ENCODE measurements around the gene PSRC1.
"Not testable (repeated sequence)": the region's sequence is repeated elsewhere in the genome, so short reads cannot be mapped to it uniquely, and the experiment has no call there.

The PSRC1 gene

DNA sequence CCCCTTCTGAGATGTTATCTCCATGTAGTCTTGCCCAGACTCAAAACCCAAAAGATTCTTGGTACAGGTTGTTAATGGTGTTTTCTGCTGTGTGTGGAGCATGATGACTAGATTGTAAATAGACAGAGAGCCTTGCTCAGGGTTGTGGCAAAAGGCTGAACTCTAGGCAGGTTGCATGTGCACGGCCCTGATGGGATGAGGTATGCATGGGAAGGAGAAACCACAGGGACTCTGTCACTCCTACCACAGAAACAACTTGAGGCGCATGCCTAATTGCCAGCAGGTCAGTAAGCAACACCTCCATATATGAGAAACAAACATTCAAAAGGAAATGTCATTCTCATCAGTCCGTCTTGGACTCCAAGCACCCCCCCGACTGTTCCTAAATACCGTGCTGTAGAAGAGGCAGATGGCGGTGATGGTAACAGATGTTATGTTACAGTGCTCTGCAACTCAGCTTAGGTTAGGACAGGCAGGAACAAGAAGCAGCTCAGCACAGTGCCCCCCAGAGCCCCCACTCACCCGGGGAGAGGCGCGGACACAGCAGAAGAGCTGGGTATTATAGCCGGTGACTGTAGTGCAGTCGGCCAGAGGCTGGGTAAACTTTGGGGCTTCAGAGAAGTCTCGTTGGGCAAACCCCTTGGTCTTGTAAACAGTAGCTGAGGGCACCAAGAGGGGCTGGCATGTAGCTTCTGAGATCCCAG lies 12.9 kb upstream of the PSRC1 start:
- no peak for DNase-seq

DNA sequence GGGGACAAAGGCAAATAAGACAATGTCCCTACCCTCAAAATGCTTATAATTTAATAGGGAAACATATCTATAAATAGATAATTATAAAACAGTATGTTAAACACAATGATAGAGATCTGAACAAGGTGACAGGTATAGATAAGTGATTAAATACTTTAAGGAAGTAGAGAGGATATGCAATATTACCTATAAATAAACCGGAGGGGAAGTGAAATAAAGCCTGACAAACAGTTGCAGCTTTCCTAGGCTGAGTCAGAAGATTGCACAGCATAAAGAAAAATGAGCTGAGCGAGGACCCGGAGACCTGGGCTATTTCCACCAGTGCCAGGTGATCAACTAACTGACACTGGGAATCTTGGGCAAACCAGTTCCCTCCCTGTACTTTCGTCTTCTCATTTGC lies 11.5 kb upstream of the PSRC1 start:
- no peak for DNase-seq

DNA sequence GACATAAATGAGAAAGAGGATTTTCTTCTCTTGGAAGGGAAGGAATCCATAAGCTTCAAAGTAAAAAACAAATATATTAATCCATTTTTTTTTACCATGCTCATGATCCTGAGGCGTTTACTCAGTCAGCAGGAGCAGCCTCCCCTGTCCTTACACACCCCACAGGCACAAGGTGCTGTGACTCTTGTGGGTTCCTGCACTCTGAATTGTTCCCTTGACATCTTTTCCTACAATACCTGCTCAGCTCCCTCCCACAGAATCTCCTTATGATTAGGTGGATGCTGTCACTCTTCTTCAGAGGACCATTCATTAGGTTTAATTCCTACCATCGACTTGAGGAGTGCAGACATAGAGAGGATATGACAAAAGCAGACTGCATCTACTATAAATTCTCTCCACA lies 10.1 kb upstream of the PSRC1 start:
- DNase-seq: no peak

DNA sequence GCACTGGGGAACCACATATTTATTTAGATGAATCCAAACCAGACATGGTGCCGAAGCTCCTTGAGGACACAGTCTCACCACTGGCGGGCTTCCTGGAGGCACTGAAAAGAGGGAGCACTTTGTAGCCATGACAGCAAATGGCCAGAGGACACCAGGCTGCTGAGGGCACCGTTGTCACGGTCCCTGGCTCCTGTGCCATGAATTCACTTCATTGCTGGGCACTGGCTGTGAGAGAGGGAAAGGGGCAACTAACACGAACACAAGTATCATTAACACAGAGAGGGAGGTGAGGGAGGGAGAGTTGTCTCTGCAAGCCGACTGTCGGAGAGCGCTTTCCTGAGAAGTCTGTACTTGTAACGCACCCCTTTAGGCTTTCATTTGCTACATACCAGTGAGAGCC lies 9.4 kb upstream of the PSRC1 start:
- no peak for DNase-seq

DNA sequence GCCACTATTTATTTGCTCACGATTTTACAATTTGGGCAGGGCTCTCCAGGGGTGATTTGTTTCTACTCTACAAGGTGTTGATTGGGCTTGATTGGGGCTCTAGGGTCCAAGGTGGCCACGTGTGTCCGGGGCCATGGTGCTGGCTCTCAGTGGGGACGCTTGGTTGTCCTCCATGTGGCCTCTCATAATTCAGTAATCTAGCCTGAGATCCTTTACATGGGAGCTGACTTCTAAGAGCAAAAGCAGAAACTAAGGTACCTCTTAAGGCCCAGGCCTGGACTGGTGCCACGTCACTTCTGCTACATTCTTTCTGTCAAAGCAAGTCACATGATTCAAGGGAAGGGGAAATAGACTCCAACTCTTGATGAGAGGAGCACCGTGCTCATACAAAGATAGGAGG lies 8.1 kb upstream of the PSRC1 start:
- DNase-seq: no peak

DNA sequence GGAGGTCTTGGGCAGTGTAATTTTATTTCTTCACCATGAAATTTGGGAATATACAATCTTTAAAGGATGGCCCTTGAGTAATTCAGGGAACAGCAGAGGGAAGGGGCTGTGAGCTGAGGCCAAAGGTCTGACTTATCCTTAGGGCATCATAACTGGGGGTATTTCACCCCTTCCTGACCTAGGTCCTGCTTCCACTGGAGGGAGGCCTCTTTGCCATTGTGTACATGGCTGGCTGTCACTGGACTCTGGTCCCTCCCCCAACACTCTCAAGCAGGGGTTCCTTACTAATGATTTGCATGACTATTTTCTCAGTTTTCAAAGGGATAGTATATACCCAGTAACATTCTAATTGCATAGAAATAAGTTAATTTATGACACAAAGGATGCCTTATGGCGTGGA lies 7.2 kb upstream of the PSRC1 start:
- DNase-seq: no peak

DNA sequence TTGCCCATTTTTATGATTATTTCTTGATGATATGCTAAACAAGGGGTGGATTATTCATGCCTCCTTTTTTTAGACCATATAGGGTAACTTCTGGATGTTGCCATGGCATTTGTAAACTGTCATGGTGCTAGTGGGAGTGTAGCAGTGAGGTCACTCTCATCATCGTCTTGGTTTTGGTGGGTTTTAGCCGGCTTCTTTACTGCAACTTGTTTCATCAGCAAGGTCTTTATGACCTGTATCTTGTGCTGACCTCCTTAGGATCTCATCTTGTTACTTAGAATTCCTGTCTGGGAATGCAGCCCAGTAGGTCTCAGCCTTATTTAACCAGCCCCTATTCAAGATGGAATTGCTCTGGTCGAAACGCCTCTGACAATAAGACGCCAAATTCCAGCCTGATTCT lies 3.8 kb upstream of the PSRC1 start:
- not testable (repeated sequence) for DNase-seq

DNA sequence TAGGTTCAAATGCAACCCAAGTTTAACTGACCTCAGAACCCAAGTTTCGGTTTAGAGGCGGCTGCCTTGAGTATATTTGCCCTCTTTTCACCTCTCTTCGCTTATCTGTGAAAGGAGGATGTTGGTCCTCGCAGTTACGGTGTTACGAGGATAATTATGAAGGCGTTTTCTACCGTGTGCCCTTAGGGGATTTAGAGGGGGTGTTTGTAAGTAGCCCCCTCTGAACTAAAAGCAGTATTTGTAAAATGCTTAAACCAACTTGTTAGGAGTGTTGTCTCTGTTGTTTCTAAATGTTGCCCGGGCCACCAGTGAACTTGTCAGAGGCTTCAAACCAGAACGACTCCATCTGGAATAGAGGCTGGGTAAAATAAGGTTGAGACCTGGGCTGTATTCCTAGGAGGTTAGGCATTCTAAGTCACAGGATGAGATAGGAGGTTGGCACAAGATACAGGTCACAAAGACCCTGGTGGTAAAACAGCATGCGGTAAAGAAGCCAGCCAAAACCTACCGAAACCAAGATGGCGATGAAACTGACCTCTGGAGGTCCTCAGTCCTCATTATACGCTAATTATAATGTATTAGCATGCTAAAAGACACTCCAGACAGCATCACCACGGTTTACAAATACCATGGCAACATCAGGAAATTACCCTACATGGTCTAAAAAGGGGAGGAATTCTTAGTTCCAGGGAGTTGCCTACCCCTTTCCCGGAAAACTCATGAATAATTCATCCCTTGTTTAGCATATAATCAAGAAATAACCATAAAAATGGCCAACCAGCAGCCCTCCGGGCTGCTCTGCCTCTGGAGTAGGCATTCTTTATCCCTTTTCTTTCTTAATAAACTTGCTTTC lies 1.0 kb upstream of the PSRC1 start:
- DNase-seq: no peak

DNA sequence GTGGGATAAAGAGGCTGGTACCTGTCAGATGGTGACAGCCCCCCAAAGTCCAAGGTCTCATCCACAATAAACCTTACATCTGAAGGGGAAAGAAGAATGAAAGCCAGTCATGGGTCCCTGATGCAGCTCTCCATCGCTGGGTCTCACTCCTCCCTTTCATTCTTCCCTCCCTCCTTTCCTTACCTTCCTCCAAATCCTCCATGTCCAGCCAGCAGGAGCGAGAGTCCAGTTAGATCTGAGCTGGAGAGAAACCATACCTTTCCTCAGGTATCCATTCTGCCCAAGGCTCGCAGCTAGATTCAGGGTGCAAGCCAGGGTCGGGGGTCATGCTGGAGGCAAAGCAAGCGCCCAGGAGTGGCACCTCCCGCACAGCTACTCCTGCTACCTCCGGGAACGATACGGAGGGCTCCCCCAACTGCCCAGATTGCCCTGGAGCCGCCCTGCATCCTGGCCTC lies 421 bp downstream of the PSRC1 start:
- no peak for DNase-seq

DNA sequence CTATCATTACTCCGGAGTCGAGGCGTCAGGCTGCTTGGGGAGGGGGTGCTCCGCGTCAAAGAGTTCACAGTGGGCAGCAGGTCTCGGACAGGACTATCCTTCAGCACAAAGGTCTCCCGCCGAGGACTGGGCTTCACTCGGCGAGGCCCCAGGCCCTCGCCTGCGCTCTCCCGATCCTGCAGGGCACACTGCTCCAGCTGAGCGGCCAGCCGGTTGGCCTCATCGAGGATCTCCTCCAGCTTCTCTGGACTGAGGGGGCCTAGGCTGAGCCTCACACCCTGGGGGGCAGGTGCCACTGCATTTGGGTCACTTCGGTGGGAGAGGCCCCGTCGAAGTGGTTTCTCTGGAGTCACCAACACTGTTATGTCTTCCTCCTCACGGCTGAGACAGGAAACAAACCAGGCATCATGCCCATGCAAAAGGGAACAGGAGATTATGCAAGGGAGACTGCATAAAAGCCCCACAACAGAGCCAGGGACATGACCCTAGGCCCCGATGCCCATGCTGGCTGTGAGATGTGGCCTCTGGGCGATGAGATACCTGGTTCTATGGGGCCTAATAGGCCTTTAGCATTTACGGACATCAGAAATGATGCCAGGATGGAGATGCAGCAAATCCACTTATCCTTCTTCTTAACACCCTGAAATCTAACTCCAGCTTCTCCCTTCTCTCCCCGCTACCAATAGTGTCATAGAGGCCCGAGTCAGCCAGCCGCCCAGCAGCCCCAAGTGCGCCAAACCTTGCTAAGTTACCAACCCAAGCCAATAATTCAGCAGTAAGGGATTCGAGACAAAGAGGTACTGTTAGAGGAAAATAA lies 1.1 kb downstream of the PSRC1 start:
- DNase-seq: no peak

DNA sequence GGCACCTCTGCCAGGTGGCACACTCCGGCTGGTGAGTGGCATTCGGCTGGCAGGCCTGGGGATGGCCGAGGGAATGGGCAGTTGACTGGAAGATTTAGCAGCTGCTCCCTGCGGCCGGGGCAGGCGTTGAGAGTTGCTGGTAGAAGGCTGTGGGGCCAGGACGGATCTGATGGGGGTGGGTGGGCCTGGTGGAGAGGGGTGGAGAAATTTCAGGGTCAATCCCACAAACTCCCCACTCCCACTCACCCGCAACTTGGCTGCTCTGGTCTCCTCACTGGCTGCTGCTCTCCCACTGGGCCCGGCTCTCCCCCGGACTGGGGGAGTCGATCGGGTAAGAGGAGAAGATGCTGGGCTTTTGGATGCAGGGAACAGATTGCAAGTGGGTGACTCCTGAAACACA lies 2.1 kb downstream of the PSRC1 start:
- no peak for DNase-seq

DNA sequence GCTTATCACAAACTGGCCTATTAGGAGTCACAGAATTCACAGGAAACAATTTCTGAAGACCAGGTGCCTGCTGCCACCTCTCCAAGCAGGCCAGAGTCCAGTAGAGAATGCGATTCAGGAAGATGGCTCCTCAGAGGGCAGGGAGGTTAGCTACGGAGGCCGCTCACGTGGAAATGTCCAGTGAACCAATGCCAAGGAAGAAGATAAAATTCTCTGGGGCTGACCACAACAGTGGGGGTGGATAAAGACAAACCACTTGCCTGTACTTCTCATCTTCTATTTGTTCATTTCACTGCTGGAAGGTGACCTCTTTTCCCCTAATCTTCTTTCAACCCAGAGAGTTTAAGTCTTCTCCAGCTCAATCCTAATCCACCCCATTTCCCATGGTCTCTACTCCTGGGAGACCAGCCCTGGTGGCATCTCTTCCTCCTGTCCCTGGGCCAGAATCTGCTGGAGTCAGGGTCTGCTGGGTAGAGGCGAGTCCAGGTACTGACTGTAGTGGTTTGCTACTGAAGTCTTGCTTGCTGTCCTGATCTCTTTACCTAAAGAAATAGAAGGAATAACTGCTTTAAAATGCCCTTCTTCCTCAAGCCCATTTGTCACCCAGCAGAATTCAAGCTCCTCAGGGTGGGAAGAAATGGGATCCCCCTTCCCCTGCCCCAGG lies 3.2 kb downstream of the PSRC1 start:
- DNase-seq: no peak

DNA sequence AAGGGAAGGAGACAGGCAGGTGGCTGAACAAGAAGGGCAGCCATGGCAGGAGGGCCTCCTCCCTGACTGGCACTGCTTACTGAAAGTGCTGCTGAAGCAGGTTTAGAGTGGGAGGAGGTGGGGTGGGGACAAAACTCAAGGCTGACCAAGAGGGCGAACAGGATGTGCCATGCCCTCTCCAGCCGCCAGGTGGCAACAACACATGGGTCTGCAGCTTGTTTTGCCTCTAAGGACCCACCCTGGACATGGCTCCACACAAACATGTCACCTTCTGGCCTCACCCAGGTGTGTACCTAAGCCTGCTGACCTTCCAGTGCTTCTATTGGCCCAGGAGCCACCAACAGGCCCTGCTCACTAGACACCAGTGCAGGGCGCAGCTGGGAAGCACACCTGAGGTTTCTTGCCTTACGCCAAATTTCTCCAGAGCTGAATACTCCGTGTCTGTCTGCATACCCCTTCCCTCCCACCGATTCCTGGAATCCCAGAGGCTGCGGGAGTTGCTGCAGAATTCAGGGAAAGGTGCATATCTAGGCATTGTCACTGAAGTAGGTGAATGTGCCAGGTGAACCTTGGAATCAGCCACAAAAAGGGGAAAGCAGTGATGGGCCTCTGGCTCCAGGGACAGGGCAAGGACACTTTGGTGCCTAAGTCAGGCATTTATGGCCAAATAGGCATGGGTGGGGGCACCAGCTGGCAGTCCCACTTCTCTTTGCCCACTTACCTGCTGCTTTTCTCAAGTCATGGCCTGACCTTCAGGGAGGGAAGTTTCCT lies 5.3 kb downstream of the PSRC1 start:
- DNase-seq: peak; percentile 57

DNA sequence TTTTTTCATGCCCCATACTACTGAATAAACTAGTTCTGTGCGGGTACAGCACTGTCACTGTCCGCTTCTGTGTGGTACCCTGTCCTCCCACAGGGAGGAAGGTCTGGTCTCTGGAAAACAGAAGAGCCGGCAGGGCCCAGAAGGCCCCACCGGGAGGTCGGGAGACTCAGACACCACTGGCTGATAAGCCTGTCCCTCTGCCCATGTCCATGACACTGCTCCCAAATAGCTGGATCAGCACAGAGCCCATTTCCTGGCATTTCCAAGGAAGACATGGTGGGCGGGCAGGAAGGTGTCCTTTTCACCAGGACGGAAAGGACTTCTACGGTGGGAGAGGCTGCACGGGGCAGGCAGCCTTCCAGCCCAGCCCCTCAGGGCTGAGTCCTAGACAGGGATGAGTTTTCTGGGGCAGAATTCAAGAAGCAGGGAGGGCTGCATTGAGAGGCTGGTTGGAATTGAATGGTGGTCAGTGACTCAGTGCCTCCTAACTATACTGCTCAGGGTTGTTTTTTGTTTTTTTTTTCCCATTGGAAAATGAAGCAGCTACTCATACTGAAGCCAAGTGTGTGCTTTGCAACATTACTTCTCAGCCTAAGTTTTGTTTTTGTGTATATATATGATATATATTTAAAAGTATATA lies 7.1 kb downstream of the PSRC1 start:
- DNase-seq: peak; percentile 72

DNA sequence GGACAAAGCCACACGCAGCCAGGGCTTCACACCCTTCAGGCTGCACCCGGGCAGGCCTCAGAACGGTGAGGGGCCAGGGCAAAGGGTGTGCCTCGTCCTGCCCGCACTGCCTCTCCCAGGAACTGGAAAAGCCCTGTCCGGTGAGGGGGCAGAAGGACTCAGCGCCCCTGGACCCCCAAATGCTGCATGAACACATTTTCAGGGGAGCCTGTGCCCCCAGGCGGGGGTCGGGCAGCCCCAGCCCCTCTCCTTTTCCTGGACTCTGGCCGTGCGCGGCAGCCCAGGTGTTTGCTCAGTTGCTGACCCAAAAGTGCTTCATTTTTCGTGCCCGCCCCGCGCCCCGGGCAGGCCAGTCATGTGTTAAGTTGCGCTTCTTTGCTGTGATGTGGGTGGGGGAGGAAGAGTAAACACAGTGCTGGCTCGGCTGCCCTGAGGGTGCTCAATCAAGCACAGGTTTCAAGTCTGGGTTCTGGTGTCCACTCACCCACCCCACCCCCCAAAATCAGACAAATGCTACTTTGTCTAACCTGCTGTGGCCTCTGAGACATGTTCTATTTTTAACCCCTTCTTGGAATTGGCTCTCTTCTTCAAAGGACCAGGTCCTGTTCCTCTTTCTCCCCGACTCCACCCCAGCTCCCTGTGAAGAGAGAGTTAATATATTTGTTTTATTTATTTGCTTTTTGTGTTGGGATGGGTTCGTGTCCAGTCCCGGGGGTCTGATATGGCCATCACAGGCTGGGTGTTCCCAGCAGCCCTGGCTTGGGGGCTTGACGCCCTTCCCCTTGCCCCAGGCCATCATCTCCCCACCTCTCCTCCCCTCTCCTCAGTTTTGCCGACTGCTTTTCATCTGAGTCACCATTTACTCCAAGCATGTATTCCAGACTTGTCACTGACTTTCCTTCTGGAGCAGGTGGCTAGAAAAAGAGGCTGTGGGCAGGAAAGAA lies 8.1 kb downstream of the PSRC1 start:
- DNase-seq: peak; percentile 67

DNA sequence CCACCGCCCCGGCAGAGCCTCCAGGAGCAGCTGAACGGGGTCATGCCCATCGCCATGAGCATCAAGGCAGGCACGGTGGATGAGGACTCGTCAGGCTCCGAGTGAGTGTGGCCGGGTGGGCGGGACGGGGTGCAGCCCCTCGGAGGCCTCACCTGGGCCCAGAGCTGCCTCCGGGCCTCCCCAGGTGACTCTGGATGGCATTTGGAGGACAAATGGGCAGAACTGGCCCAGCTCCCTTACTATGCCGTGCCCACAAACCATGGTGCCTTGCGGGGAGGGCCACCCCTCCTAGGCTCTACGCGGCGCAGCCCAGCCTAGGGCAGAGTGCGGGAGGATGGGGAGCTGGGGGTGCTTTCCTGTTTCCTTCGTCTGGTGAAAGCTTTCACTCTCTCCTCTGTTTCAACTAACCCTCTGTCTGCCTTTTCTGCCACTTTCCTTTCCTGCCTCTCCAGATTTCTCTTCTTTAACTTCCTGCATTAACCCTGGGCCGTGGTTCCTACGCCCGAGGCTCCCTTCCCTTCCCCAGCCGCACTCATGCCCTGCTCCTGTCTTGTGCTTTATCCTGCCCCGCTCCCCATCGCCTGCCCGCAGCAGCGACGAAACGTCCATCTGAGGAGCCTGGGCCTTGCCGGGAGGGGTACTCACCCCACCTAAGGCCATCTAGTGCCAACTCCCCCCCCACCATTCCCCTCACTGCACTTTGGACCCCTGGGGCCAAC lies 9.2 kb downstream of the PSRC1 start:
- DNase-seq: no peak

DNA sequence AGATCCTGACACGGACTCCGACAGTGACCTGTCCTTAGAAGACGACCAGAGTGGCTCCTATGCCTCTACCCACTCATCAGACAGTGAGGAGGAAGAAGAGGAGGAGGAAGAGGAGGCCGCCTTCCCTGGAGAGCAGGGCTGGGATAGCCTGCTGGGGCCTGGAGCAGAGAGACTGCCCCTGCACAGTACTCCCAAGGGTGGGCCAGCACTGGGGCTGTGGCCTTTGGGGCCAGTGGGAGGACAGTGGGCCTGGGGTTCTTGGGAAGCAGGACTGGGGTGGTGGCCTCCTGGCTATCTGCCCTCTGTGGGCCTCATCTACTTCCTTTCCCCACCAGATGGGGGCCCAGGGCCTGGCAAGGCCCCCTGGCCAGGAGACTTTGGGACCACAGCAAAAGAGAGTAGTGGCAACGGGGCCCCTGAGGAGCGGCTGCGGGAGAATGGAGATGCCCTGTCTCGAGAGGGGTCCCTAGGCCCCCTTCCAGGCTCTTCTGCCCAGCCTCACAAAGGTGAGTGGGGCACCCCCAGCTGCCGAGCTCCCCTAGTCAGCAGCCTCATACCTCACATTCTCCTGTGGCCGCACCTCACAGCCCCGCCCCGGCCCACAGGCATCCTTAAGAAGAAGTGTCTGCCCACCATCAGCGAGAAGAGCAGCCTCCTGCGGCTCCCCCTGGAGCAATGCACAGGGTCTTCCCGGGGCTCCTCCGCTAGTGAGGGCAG lies 10.0 kb downstream of the PSRC1 start:
- DNase-seq: no peak

DNA sequence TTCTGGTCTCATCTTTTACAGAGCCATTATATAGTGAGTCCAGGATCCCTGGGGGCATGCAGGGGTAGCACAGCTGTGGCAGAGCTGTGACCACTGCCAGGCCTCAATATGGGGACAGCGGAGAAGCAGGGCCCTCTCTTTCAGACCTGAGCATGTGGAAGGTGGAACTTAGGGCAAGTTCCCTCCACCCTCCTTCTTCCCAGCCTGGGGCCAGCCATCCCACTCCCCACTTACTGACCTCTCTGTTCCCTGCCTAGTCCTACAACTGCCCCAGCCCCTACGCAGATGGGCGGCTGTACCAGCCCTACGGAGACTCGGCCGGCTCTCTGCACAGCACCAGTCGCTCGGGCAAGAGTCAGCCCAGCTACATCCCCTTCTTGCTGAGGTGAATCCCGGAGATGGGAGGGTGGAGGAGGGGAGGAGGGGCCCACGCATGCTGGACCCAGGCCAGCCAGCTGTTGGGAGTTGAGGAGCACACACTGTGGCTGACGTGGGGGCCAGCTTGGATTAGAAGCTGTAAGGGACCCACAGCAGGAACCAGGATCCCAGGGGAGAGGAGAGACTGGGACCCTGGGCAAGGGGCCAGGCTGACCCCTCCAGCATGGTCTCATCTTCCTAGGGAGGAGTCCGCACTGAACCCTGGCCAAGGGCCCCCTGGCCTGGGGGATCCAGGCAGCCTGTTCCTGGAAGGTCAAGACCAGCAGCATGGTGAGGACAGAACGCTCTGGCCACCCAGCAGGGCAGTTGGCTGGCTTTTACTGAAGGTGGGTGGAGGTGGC lies 10.7 kb downstream of the PSRC1 start:
- DNase-seq: no peak
